C4-2B (cell line): ENCODE data around the gene TRIM47.

Experiments
- ZFX ChIP-seq: fragments of 450-650 bp; IDR thresholded peaks from 2 replicates; pipeline ENCODE4 v1.6.1; 2017
- TF ChIP-seq, protein P1 (sequence below): fragments of 450-650 bp; conservative IDR thresholded peaks from 2 replicates; pipeline ENCODE4 v1.5.1; 2017; ENCODE audit warnings: mild to moderate bottlenecking

DNA sequence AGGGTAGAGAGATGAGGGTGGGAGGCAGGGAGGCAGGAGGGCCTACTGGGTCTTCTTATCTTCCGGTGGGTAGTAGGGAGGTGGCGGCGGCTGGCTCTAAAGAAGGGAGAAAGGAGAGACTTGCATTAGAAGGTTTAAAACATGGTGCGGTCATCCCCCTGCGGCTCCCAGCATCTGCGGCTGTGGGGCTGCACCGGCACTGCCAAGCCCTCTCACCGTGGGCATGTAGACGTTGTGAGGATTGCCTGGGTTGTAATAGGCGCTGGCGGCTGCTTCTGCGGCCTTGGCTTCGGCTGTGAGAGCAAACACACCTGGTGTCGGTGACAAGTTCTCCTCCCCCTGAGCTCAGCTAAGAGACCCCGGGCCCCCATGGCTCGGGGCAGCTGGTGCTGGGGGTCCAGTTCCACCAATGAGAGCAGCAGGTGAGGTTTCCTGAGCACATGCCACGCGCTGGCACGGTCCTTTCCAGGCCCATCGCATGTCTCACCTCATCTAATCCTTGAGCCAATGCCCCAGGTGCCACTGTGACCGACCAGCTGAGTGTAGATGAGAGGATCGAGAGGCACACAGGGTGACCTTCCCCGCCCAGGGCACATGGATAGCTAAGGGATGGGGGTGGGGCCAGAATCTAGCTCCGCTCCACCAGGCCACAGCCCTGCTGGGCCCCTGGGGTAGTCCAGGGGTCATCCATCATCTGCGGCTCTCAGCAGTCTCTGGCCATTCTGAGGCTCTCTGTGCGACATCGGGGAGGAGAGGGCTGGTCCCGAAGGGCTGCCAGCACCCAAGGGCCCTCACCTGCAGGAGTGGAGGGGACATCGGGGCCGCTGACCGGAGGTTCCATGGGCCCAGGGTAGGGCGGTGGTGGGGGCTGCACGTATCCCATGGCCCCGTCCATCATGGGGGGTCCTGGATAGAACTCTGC, 31.4 kb downstream of the TRIM47 start:
- TF ChIP-seq, protein P1, sequence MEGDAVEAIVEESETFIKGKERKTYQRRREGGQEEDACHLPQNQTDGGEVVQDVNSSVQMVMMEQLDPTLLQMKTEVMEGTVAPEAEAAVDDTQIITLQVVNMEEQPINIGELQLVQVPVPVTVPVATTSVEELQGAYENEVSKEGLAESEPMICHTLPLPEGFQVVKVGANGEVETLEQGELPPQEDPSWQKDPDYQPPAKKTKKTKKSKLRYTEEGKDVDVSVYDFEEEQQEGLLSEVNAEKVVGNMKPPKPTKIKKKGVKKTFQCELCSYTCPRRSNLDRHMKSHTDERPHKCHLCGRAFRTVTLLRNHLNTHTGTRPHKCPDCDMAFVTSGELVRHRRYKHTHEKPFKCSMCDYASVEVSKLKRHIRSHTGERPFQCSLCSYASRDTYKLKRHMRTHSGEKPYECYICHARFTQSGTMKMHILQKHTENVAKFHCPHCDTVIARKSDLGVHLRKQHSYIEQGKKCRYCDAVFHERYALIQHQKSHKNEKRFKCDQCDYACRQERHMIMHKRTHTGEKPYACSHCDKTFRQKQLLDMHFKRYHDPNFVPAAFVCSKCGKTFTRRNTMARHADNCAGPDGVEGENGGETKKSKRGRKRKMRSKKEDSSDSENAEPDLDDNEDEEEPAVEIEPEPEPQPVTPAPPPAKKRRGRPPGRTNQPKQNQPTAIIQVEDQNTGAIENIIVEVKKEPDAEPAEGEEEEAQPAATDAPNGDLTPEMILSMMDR: no peak
- no peak for TF ChIP-seq ZFX
